Left ventricle myocardium superior (tissue), 1 donor: ENCODE measurements around the gene PRRG4. TPM values are rescaled to one million over a fixed set of nuclear protein-coding genes. Genes with fewer than 3 reads are reported as not detected.
A peak's percentile ranks its signal among the peaks of the same experiment; 100 is the strongest.
"Not testable (repeated sequence)": the region's sequence is repeated elsewhere in the genome, so short reads cannot be mapped to it uniquely, and the experiment has no call there.

Source experiments
- ATAC-seq: fragments of 200-7000 bp; cut with Tn5 transposase; one replicate; pipeline ENCODE4 v1.9.1; 2020; ENCODE audit warnings: mild to moderate bottlenecking, moderate library complexity
- DNase-seq: peaks from one replicate; pipeline ENCODE4 v3.0.0-alpha.2; 2020
- intact Hi-C: fragments of 100-400 bp; cut with micrococcal nuclease; formaldehyde crosslinking; loops from one replicate; pipeline ENCODE4 v1.11.0; 2022
- long read RNA-seq: library from polyadenylated mRNA; unstranded; transcript quantifications from one replicate; pipeline ENCODE4 v2.0.0, GENCODE V29; 2021
- total RNA-seq: library from RNA; stranded (reverse); fragmentation: NEBNext Ultra II Directional; extraction: Animal tissue kit (Norgen Biotek cat#: 25700); gene quantifications from one replicate; pipeline ENCODE4 v1.2.1, GENCODE V29; 2021
- donor health status: DM: no; HTN: yes; CAD: no; lungs with severe emphysema.

Gene PRRG4
- 0.62 TPM for total RNA-seq
- long read RNA-seq = 0 reads

DNA sequence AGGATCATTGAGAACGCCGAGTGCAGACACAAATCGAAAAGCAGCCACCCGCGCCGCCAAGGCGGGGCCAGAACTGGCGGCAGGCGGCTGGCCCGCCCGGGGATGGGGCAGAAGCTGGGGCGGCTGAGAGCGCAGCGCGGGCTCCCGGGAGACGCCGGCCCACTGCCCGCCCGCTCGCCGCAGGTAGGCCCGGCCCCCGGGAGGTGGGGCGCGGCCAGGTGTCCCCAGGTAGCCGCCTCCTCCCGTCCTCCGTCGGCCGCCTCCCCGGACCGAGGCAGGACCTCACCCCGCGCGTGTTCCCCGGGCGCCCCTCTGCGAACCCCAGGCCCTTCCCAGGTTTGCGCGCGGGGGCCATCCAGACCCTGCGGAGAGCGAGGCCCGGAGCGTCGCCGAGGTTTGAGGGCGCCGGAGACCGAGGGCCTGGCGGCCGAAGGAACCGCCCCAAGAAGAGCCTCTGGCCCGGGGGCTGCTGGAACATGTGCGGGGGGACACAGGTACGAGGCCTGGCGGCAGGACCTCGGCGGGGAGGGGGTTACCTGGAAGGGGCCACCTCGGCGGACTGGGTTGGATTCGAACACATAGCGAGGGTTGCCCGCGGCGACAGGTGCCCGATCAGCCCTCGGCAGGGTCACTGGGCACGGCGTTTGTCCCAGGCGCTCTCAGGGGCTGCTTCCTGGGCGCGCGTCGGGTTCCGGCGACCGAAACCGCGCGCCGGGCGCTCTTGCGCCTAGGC lies at the start of gene PRRG4:
Gene PRRG4, plus strand, starts transcription at position 248 of the 733 bp plus-strand sequence. CDS start 603 bp downstream, outside the sequence.
- intact Hi-C loops = no loop called here
- ATAC-seq (peak; percentile 82), DNase-seq (peak; percentile 76)

DNA sequence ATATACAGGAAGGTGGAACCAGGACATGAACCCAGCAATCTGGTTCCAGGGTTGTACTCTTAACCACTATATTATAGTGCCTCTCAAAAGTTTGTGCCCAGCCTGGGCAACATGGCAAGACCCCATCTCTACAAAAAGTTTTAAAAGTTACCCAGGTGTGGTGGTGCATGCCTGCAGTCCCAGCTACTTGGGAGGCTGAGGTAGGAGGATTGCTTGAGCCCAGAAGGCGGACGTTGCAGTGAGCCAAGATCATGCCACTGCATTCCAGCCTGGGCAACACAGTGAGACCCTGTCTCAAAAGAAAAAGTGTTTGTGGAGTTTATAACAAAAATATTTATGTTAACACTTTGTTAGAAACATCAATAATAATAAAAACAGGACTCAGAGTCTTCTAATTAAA lies 48.9 kb upstream of the PRRG4 start:
- ATAC-seq, intact Hi-C loops, DNase-seq: not testable (repeated sequence)

DNA sequence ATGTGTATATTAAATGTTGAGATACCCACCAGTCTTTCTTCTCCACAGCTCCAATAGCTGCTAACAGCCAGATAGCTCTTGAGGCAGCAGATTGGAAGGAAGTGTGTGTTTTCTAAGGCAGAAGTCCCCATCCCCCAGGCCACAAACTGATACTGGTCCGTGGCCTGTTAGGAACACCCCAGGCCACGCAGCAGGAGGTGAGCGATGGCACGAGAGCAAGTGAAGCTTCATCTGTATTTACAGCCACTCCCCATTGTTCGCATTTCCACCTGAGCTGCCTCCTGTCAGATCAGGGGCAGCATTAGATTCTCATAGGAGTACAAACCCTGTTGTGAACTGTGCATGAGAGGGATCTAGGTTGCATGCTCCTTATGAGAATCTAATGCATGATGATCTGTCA lies 48.0 kb upstream of the PRRG4 start:
- no peak for DNase-seq
- ATAC-seq = no peak
- intact Hi-C loops = no loop called here

DNA sequence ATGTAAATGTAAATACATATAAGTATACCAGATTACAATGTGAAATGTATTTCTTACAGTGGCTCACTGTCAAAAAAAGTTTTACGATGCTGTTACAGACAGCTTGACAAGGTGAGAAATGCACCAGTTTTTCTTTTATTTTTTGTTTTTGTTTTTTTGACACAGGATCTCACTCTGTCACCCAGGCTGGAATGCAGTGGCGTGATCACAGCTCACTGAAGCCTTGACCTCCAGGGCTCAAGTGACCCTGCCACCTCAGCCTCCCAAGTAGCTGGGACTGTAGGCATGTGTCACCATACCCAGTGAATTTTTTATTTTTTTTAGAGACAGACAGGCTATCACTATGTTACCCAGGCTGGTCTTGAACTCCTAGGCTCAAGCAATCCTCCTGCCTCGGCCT lies 44.5 kb upstream of the PRRG4 start:
- intact Hi-C loops = no loop called here
- DNase-seq (no peak), ATAC-seq (no peak)

DNA sequence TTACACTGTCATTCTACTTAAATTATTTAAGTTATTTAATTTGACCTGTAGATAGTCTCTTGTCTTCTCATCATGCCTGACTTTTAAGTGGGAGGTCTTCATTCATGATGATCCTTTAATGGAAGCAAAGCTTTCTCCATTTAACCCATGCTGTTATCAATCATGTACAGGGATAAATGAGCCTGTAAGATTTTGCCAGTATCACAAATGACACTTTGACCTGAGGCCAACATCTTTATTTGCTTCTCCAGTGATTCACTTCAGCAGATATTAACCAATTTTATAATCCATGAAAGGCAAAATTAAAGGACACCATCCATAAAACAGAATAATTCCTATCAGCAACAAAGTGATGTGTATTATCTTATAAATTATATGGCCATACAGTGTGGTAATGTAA lies 42.9 kb upstream of the PRRG4 start:
- ATAC-seq = no peak
- DNase-seq = no peak
- intact Hi-C loops = no loop called here

DNA sequence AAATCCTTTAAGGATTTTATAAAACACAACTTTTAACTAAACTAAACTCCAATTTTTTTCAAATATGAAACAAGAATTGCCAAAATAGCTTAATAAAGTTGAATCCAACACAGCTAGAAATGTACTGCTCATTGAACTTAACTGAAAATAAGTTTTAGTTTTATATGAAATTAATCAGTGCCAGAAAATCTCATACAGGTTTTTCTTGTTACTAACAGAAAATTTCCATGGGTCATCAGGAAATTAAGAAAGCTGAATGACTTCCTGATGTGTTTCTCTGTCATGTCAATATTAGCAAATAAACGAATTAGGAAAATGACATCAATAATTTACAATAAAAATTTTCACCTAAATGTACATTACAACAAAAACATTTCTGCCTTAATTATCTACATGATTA lies 38.8 kb upstream of the PRRG4 start:
- intact Hi-C loops = loop anchor here (5.0 kb wide), 1 partner anchor 469 kb away; no protein-coding TSS in a partner anchor
- ATAC-seq (no peak), DNase-seq (no peak)

DNA sequence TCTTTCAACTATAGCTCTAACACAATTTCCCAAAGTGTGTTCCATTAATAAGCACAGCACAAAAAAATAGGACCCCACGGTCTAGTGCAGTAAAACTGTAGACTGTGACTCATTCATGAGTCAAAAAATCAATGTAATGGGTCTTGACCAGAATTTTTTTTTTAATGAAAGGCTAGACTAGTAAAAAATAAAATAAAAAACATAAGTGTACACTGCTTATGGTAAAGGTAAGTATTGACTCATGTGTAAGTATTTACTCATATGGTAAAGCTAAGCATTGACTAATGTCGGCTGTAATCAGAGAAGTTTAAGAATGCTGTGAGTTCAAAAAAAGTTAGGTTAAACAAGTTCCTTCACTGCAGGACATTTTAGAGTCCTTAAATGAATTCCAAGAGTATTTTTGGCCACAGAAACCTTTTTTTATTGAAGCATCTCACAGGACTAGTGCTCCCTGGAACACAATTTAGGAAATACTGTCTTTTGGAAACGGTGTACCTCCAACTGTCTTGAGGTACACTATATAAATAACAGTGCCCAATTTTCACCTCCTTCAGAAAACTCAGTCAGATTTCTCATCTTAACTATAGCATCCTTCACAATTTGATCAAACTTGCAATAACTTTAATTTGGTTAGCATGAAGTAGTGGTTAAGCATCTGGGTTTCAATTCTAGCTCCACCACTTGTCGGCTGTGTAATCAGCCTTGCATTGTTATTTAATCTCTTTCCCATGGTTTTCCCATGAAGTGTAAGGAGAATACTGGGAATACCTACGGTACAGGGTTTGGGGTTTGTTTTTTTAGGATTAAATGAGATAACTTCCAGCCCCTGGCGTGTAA lies 37.4 kb upstream of the PRRG4 start:
- ATAC-seq (no peak), DNase-seq (no peak)
- intact Hi-C loops = loop anchor here (5.0 kb wide), 1 partner anchor 470 kb away; no protein-coding TSS in a partner anchor

DNA sequence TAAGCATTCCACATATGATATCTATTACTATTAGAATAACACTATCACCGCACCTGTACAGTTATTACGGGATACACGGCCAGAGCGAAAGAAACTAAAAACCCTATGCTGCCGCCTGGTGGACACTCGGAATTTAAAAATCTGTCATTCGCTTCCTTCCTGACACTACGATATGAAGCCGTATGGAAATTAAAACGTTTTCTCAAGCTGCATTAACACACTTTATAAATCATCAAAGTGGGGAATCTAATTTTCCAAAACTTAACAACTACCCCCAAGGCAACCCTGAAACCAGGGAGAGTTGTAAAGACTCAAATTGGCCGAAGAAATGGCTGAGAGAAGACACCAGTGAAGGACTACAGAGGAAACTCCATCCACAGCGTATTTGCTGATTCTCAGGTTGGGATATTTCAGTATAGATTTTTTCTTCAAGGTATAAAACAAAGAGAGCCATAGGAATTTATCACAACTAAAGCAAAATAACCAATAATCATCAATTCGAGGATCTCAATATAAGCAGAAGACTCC lies 36.7 kb upstream of the PRRG4 start:
- ATAC-seq = peak; percentile 73
- DNase-seq = peak; percentile 55
- intact Hi-C loops = loop anchor here (5.0 kb wide), 1 partner anchor 471 kb away; no protein-coding TSS in a partner anchor

DNA sequence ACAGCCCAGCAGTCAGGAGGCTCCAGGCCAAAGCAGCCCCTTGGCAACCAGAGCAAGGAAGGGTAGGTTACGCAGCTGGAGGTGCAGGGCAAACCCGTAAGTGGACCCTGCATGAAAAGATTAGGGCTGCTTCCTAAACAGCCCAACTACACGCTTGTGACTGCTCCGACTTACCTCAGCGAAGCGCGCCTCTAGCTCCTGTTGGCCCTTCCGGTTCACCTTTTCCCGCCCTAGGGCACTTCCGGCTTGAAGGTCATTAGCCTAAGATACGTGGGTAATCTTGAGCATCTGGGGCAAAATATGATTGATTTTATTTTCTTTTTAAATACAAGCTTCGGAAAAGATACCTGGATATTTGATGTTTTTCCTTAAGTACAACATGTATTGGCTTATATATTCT lies 35.3 kb upstream of the PRRG4 start, which contains the start of gene CCDC73:
Gene CCDC73, minus strand, starts transcription at position 224 of the 400 bp plus-strand sequence. CDS start 34,419 bp downstream, outside the sequence.
- no peak for ATAC-seq
- DNase-seq = no peak
- intact Hi-C loops = loop anchor here (5.0 kb wide), 1 partner anchor 472 kb away; no protein-coding TSS in a partner anchor

DNA sequence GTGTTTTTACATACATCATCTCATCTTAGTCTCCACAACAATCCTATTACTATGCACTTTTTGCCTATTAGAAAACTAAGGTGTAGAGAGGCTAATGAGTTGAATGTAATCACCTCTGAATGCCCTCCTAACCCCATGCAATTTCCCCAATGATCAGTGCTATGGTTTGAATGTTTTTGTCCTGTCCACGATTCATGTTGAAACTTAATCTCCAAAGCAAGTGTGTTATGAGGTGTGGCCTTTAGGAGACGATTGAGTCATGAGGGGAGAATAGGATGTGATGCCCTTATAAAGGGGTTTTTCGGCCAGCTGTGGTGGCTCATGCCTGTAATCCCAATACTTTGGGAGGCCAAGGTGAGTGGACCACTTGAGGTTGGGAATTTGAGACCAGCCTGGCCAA lies 33.3 kb upstream of the PRRG4 start:
- ATAC-seq (no peak), DNase-seq (no peak)
- intact Hi-C loops = no loop called here

DNA sequence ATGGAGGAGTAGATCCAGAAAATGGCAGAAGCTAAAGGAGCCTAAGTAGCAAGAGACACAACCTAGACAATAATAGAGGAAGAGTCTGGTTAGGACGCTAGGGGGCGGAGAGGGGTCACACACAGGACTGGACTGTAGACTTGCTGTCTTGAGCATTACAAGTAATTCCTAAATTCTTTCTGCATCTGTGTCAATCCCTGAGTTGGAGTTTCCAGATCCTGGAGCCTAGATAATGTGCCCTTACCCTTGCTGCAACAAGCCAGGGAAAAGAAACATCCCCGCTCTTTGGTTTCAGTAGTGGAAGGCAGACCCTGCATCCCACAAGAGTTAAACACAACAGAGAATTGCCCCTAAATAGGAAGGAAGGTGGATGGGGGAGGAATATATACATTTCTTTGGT lies 20.4 kb upstream of the PRRG4 start:
- ATAC-seq = peak; percentile 75

DNA sequence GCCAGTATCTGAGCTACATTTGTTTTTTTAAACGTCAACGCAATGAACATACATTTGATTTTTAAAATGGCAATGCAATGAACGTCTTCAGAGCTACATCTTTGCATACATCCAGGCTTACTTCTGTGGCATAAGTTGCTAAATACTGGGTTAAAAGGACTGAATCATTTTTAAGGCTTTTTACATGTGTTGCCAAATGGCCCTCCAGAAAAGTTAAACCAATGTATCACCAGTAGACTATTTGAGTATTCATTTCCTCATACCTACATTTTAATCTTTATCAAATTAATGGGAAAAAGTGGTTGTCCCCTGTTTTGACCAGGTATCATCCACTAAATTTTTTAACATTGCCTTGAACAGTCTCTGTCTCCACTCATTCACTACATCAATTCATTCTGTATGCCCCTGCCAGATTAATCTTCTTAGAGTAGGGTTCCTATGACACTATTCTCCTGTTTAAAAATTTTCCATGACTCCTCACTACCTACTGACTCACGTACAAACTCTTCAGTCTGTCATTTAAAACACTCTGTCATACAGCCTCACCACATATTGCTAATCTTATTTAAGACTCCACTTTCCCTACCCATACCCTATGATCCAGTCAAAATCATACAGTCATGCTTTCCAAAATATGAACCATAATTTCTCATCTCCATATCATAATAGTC lies 12.4 kb upstream of the PRRG4 start:
- no peak for ATAC-seq
- intact Hi-C loops = no loop called here

More for the DNA sequence above, 20.4 kb upstream of the PRRG4 start:
- intact Hi-C loops = no loop called here
- DNase-seq = peak; percentile 52

DNA sequence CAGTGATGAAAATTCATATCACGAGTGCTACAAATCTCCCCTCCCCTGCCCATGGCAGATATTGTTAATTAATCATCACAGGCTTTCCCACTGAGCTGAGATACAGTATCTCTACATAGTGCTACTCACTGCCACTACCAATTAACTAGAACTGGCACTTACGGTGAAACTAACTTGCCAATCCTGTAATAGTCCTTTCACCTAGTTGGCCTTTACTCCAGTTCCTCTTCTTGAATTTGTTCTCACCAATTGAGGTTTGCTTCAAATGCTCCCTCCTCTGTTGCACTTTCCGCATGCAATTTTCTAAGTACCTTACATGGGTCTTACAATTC lies 11.9 kb upstream of the PRRG4 start:
- DNase-seq = no peak
- no peak for ATAC-seq
- intact Hi-C loops = no loop called here

More for the DNA sequence above, 12.4 kb upstream of the PRRG4 start:
- no peak for DNase-seq

DNA sequence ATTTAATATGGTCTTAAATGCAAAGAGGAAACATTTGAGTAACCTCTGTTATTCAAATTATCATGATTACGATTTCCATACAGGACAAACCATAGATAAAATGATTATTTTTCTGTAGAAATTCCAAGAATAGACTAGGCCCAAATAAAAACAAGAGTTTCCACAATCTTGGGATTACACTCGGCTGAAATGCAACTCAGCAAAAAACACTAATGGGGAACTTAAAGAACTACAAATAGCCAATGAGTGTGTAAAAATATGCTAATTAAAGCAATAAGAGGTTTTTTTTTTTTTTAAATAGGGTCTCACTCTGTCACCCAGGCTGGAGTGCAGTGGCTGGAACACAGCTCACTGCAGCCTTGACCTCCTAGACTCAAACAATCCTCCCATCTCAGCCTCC lies 10.5 kb upstream of the PRRG4 start:
- DNase-seq = no peak
- intact Hi-C loops = no loop called here
- ATAC-seq = no peak

DNA sequence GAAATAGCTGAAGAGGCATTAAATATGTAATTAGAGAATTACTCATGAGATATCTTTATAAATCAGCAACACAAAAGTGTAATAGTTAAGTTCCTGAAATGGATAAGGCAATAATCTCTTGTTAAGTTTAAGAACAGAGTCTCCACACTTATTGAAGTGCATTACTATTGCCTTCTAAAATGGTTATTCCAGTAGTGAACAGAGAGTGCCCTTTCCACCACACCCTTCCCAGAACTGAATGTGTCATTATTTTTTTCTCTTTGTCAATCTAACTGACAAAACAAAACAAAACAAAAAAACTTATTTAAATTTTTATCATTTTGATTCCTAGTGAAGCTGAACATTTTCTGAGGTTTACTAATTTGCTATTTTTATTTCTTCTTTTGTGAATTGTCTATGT lies 9.2 kb upstream of the PRRG4 start:
- ATAC-seq = no peak
- DNase-seq = no peak
- intact Hi-C loops = no loop called here

DNA sequence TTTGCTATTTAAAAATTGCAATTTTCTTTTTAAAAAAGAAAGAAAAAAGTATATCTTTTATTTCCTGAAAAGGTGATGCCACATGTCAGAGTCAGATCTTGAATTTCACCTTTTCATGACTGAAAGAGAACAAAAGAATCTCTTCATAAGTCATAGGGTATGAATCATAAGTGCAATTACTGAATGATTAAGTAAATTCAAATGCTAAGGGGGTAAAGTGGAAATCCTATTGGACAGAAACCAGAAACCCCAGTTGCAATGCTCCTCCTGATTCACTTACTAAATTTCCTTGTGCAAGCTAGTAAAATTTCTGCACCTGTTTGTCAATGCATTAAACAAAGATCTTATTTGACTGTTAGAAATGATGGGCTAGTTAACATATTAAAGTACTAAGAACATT lies 8.2 kb upstream of the PRRG4 start:
- ATAC-seq = no peak
- DNase-seq = no peak
- intact Hi-C loops = no loop called here

DNA sequence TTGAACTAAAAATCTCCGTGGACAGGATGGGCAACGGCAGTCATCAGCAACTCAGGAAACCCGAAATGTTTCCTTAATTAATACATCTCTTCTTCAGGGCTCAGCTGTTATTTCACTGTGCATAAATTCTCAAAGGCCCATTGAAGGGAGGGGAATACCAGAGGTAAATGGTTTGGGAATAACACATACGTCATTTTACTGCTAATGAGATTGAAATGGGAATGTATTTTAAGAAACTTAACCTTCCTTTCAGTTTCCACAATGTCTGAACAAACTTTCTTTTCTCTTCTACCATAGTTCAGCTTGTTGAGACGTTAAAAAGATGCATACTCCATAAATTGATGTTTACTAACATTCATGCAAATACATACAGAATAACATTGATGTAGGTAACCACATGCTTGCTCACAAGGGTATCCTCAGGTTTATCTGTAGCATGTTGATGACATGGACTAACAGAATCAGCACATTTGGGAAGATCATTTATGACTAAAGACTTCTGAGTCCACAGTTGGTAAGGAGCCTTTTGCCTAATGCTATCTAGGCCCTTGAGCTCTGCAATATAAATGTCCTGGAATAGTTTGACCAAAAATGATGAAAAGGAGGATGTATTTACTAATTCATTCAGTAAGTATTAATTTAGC lies 7.7 kb upstream of the PRRG4 start:
- intact Hi-C loops = no loop called here
- DNase-seq (no peak), ATAC-seq (no peak)

DNA sequence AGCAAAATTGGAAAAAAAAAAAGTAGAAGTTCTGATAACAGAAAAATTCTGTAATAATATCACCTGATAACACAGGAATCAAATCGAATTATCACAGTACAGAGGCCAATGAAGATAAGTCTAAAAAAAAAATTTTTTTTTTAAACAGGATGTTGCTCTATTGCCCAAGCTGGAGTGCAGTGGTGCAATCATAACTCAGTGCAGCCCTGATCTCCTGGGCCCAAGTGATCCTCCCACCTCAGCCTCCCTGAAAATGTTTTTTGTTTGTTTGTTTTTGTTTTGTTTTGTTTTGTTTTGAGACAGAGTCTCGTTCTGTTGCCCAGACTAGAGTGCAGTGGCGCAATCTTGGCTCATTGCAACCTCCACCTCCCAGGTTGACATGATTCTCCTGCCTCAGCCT lies 6.1 kb upstream of the PRRG4 start:
- DNase-seq, intact Hi-C loops, ATAC-seq: not testable (repeated sequence)

DNA sequence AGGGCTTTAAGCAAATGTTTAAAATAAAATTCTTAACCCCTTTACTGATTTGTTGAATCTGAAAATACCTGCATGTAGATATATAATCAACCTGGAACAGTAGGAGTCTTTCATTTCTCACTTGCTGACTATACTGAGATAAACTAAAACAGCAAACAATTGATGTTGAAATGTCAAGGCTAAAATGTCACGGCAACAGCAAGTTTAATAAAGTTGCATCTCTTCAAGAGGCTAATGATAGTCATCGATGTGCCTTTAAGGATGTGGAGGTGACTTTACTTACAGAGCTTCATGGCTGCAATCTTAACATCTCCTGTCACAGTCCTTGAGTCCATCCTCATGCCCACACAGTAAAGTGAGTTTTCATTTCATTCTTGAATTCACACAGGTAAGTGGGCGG lies 3.6 kb upstream of the PRRG4 start:
- intact Hi-C loops = no loop called here
- ATAC-seq (no peak), DNase-seq (no peak)
